IPS-18c (cell line): Measurements from ENCODE around the gene NIP7.
A peak's percentile ranks its signal among the peaks of the same experiment; 100 is the strongest.

Source experiments
- H3K4me3 ChIP-seq: 2 replicates; pipeline ENCODE4 v1.7.0; 2013; ENCODE audit warnings: low read depth, mild to moderate bottlenecking, low read length, moderate library complexity; ENCODE audit not compliant: insufficient read depth
- H3K9me3 ChIP-seq: one replicate; pipeline ENCODE4 v1.6.1; 2013; ENCODE audit warnings: mild to moderate bottlenecking, low read length, moderate library complexity; ENCODE audit not compliant: control insufficient read depth, insufficient read depth

The NIP7 gene

GRCh38 chr16:69315486-69316311 is 23.9 kb upstream of the NIP7 start:
- H3K9me3 ChIP-seq = no peaks in the 10 kb centered on the region

GRCh38 chr16:69316595-69317034 is 23.0 kb upstream of the NIP7 start:
- Histone ChIP-seq H3K9me3 (no peaks in the 10 kb centered on the region), H3K4me3 (no peak overlapping the region)

More at GRCh38 chr16:69315486-69316311, 23.9 kb upstream of the NIP7 start:
- H3K4me3 ChIP-seq = no peak overlapping the region

DNA sequence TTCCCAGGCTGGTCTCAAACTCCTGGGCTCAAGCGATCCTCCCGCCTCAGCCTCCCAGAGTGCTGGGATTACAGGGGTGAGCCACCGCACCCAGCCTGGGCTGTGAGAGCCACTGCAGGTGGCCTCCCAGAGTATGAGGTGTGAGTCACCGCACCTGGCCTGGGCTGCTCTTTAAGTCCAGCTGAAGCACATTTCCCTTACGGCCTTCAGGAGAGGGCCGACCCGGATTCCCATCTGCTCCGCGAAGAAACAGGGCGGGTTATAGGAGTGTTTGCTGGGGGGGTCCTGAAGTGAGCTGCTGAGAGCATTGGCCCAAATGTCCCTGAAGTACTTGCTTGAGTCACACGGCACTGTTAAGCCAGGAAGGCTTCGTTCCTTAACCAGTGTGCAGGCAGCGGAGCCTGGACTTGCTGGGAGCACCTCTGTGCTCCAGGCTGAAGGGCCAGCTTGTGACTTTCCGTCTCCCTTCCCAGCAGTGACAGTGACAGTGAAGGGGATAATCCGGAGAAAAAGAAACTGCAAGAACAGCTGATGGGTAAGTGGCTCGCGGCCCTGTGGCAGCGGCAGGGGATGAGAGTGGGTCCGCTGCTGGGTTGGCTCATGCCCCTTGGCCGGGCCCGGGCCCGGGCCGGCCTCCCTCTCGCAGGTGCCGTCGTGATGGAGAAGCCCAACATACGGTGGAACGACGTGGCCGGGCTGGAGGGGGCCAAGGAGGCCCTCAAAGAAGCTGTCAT is 21.2 kb upstream of the NIP7 start:
- Histone ChIP-seq H3K9me3 (no peaks in the 10 kb centered on the region), H3K4me3 (no peak overlapping the region)

- Histone ChIP-seq H3K9me3 (no peaks in the 10 kb centered on the region), H3K4me3 (no peak overlapping the region)
Observed at GRCh38 chr16:69318911-69319289, 20.7 kb upstream of the NIP7 start.

- no peaks in the 10 kb centered on the region for H3K9me3 ChIP-seq
- no peak overlapping the region for H3K4me3 ChIP-seq
Observed at GRCh38 chr16:69319381-69319780, 20.2 kb upstream of the NIP7 start.

- H3K4me3 ChIP-seq = no peak overlapping the region
- no peaks in the 10 kb centered on the region for H3K9me3 ChIP-seq
Observed at GRCh38 chr16:69319826-69320739, 19.5 kb upstream of the NIP7 start.

DNA sequence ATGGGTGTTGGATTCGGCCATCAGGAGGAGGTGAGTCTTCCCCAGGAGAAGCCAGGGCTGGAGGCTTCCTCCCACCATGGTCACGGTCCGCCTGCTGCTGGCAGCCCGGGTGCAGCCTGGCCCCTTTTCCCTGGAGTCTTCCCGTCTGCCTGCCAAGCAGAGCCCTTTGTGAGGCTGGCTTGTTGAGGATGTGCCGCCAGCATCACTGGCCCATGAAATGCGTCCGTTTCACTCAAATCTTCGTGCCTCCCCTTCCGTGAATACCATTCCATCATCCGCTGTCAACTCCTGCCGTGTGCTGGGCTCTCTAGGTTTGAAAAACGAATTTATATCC is 18.9 kb upstream of the NIP7 start:
- Histone ChIP-seq H3K4me3 (no peak overlapping the region), H3K9me3 (no peaks in the 10 kb centered on the region)

DNA sequence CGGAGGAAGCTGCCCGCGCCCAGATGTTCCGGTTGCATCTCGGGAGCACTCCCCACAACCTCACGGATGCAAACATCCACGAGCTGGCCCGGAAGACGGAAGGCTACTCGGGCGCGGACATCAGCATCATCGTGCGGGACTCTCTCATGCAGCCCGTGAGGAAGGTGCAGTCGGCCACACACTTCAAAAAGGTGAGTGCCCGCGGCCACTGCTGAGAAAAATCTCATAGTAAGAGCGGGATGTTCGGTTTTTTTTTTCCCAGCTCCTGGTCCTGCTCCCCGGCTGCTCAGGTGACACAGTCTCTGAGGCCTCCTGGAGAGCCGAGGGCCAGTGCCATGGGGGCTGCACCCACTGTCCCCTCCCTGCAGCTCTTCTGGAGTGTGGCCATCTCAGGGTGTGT is 18.5 kb upstream of the NIP7 start:
- H3K4me3 ChIP-seq = no peak overlapping the region
- no peaks in the 10 kb centered on the region for H3K9me3 ChIP-seq

DNA sequence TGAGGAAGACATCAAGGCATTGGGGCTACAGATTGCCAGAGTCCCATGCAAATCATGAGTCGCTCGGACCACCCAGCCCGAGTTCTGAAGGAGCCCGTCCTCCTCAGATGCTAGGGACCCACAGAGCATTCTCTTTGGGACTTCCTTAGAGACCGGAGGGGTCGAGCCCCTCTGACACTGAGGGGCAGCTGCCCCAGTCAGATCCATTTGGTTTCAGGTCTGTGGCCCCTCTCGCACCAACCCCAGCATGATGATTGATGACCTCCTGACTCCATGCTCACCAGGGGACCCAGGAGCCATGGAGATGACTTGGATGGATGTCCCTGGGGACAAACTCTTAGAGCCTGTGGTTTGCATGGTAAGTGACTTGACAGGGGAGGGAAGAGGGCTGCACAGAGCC is 17.2 kb upstream of the NIP7 start:
- Histone ChIP-seq H3K9me3 (no peaks in the 10 kb centered on the region), H3K4me3 (no peak overlapping the region)

DNA sequence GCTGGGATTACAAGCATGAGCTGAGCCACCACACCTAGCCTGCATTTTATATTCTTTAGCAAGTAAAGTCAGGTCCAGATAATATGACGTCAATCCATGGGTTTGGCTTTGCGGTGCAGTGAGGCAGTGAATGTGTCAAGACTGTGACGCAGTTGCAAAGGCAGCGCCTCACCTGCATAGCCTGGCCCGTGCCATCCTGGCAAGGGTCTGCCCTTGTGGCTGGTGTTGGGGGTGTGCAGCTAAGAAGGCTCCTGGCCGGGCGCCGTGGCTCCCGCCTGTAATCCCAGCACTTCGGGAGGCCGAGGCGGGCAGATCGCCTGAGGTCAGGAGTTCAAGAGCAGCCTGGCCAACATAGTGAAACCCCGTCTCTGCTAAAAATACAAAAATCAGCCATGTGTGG is 16.2 kb upstream of the NIP7 start:
- H3K9me3 ChIP-seq = no peaks in the 10 kb centered on the region
- no peak overlapping the region for H3K4me3 ChIP-seq

GRCh38 chr16:69324013-69324531 is 15.5 kb upstream of the NIP7 start:
- no peaks in the 10 kb centered on the region for H3K9me3 ChIP-seq
- no peak overlapping the region for H3K4me3 ChIP-seq

- no peak overlapping the region; the same call in 1 of the 2 replicates for H3K4me3 ChIP-seq
- no peaks in the 10 kb centered on the region for H3K9me3 ChIP-seq
Observed at GRCh38 chr16:69324585-69325253, 14.9 kb upstream of the NIP7 start.

DNA sequence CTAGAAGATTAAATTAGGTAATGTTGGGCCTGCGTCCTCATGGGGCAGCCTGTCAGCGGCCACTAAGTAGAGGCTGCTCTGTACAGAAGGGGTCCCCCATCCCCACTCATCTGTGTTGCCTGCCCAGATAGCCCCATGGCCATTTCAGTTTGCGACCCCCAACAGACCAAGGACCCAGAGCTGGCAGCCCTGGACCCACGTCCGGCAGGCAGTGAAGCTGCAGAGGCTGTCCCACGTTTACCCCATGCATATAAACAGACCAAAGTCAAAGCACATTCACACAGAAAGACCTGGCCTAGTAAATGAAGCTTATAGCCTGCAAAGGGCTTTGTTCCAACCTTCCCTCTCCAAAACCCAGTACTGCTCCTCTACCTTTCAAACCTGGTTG is 13.8 kb upstream of the NIP7 start:
- no peaks in the 10 kb centered on the region for H3K9me3 ChIP-seq
- H3K4me3 ChIP-seq = no peak overlapping the region

DNA sequence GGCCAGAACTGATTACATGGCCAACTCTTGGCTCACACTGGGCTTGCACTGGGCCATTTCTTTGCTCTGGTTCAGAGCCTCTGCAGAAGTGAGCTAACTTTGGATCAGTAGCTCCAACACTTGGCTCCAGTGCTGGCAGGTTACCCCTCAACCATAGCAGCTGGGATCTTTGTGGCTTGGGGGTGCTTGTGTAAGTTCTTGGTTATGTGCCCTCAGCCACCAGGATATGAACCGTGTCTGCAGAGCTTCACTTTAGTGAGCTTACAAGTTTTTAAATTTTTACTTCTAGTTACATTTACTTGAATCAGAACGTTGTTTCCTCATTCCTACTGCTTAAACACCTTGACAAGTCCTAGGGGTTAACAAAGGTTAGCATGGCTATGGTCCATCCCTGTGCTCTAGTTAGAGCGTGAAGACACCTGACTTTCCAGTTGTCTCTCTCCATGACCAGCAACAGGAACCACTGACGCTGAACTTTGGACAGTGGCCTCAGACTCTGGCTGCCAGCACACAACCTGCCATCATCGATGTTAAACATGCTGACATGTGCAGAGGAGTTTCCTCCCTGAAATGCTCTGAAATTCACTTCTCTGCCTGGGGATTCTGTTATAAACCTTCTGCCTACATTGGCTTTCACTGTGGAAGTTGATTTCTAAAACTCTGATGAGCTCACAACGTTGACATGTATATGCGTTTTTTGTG is 13.2 kb upstream of the NIP7 start:
- H3K9me3 ChIP-seq = no peaks in the 10 kb centered on the region
- H3K4me3 ChIP-seq = no peak overlapping the region

DNA sequence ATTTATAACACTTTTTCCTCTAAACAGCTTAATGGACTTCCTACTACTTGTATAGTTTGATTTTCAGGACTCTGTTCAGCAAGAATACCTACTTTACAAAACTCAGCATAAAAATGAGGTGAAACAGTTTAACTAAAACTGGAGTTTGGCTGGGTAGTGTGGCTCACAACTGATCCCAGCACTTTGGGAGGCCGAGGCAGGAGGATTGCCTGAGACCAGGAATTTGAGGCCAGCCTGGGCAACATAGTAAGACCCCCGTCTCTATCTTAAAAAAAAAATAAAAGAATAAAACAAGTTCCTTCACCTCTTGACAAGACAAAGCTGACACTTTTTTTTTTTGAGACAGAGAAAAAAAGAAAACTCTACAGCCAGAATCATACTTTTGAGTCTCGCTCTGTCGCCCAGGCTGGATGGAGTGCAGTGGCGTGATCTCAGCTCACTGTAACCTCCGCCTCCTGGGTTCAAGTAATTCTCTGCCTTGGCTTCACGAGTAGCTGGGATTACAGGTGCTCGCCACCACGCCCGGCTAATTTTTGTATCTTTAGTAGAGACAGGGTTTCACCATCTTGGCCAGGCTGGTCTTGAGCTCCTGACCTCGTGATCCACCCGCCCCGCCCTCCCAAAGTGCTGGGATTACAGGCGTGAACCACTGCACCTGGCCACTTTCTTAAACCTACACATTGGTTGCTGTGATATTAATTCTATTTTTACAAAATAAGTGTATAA is 11.8 kb upstream of the NIP7 start:
- peak overlapping the region; percentile 28; the same call in 1 of the 2 replicates for H3K4me3 ChIP-seq

GRCh38 chr16:69328854-69329316 is 10.7 kb upstream of the NIP7 start:
- no peaks in the 10 kb centered on the region for H3K9me3 ChIP-seq
- H3K4me3 ChIP-seq = peak overlapping the region; percentile 83

More for the DNA sequence above, 11.8 kb upstream of the NIP7 start:
- H3K9me3 ChIP-seq = no peaks in the 10 kb centered on the region
